Stimulated activated memory B cell treated with anti-CD40 and anti-IgM and Interleukin-4, amounts not matched to agents 10 μg/mL and 1 μg/mL and 100 μg/mL, for 72 hours (primary cell): ENCODE data around the gene THRB.

Experiments used
- ATAC-seq: fragments of 150-1000 bp; cut with Tn5 transposase; 2 replicates; pipeline ENCODE4 v1.10.0; 2021
- H3K27ac Mint-ChIP-seq: one replicate; pipeline ENCODE4 v1.8.0; 2022; ENCODE audit warnings: mild to moderate bottlenecking, mixed read lengths
- H3K27me3 Mint-ChIP-seq: one replicate; pipeline ENCODE4 v1.8.0; 2022; ENCODE audit warnings: mixed read lengths
- H3K36me3 Mint-ChIP-seq: one replicate; pipeline ENCODE4 v1.8.0; 2022; ENCODE audit warnings: mixed read lengths
- H3K4me1 Mint-ChIP-seq: one replicate; pipeline ENCODE4 v1.8.0; 2022; ENCODE audit warnings: mixed read lengths
- H3K4me3 Mint-ChIP-seq: one replicate; pipeline ENCODE4 v1.8.0; 2022; ENCODE audit warnings: mild to moderate bottlenecking, moderate library complexity, mixed read lengths
- H3K9me3 Mint-ChIP-seq: one replicate; pipeline ENCODE4 v1.8.0; 2022; ENCODE audit warnings: mixed read lengths

THRB gene

DNA sequence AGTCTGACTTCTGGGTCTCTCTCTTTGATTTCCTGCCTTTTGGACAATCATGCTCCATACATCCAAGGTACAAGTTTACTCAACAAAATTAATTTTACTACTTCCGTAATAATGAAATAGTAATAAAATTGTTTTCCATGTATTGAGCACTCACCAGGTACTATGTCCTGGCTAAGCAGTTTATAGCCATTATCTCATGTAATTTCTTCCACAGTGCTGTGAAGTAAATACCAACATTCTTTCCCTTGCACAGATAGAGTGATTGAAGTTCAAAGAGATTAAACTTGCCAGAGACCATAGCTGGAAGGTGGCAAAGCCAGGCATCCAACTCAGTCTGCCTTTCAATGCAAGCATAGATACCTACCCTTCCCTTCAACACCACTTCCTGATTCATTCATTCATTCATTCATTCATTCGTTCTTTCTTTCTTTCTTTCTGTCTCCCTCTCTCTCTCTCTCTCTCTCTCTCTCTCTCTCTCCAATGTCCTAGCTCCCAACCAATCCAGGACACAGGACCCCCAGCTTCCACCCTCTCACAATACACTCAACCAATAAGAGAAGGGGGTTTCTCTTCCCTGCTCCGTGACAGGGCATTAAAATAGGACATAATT is 12.4 kb downstream of the THRB start:
- Mint-ChIP-seq H3K36me3 (no peaks in the 10 kb centered on the region), H3K4me1 (no peaks in the 10 kb centered on the region)

DNA sequence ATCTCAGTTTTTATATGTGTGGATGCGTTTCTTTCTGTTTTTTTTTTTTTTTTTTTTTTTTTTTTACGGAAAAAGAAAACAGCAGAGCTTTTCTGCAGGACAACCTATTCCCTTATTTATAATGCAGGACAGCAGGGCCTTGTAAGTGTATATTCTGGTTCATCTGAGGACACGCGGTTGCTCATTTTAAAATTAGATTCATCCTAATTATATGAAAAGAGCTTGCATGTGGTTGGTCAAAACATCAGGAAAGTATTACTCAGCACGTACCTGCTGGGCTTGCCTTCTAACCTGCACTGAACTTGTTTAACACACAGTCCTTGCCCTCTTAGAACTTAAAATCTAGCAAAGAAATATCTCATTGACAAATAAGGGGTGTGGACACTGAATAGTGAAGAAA is 13.5 kb downstream of the THRB start:
- Mint-ChIP-seq H3K4me3 (no peak overlapping the region), H3K27ac (no peak overlapping the region), H3K4me1 (no peaks in the 10 kb centered on the region), H3K27me3 (peaks cover 45% of the 10 kb centered on the region), H3K9me3 (no peaks in the 10 kb centered on the region), H3K36me3 (no peaks in the 10 kb centered on the region)
- no peak for ATAC-seq

More for the DNA sequence above, 12.4 kb downstream of the THRB start:
- no peak for ATAC-seq
- H3K27ac Mint-ChIP-seq: no peak overlapping the region
- H3K4me3 Mint-ChIP-seq: no peak overlapping the region
- H3K9me3 Mint-ChIP-seq: no peaks in the 10 kb centered on the region
- peaks cover 45% of the 10 kb centered on the region for H3K27me3 Mint-ChIP-seq

DNA sequence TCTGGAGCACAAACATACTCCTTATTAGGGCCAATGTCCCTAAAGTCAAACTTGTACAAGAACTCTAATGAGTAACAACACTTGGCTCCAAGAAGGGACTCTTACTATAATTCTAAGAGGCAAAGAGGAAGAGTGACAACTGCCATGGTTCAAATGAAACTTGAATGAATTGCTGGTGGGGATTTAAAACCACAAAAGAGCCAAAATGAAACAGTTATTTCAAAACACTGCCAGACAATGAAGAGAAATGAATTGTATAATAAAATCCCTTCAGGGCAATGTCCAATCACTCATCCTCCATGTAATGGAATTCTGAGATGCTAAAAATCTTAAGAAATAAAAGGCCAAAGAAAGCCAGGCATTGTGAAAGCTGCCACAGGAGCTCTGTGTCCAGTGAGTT is 14.2 kb downstream of the THRB start:
- H3K4me3 Mint-ChIP-seq: no peak overlapping the region

DNA sequence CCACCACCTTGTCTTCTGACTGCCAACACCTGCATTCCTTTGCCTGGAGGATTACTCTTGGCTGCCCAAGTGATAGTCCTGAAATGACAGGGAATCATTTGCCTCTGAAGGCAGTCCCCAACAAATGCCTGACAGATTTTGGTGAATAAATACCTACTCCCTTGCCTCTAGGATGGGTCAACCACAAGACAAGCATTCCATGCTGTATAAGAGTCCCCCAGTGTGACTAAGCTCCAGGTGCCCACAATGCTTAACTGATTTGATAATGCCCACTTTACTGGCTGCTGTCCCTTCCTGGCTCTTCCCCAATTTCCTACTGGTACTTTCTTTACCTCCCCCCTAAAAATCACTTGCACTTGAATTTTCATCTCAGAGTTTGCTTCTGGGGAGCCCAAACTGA is 14.8 kb downstream of the THRB start:
- Mint-ChIP-seq H3K4me3 (no peak overlapping the region), H3K27ac (no peak overlapping the region), H3K4me1 (no peaks in the 10 kb centered on the region), H3K9me3 (no peaks in the 10 kb centered on the region), H3K27me3 (peaks cover 45% of the 10 kb centered on the region), H3K36me3 (no peaks in the 10 kb centered on the region)
- no peak for ATAC-seq

More for the DNA sequence above, 14.2 kb downstream of the THRB start:
- no peaks in the 10 kb centered on the region for H3K9me3 Mint-ChIP-seq
- H3K4me1 Mint-ChIP-seq: no peaks in the 10 kb centered on the region
- peaks cover 45% of the 10 kb centered on the region for H3K27me3 Mint-ChIP-seq
- no peak overlapping the region for H3K27ac Mint-ChIP-seq
- no peak for ATAC-seq
- no peaks in the 10 kb centered on the region for H3K36me3 Mint-ChIP-seq

DNA sequence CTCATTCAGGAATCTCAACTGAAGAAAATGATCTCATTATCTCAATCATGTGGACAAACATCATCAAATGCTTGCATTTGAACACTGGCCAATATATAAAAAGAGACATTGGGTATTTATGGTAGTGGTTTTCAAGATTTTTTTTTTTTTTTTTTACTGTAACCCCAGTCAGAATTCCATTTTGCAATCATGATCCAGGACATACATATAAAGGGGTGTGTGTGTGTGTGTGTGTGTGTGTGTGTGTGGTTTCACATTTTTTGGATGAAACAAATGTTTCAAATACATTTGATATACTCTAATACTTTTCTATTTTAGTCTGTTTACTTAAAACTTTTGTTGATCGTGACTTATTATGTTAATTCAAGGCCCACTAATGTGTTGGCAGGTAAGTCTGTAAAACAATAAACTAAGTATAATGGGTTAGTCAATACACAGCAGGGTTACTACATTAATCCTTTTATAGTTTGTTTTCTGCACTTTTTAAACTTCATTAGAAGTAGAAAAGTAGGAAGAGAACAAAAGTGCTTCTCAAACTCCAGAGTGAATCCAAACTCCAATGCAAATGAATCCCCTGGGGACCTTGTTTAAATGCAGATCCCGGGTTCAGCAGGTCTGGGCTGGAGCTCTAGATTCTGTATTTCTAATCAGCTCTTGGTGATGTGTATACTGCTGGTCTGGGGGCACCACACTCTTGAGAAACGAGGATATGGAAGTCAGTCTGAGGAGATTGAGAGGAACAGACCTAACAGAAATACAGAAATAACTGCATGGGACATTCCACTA is 17.6 kb downstream of the THRB start:
- Mint-ChIP-seq H3K9me3 (no peaks in the 10 kb centered on the region), H3K27ac (no peak overlapping the region), H3K4me1 (no peaks in the 10 kb centered on the region), H3K36me3 (no peaks in the 10 kb centered on the region), H3K4me3 (no peak overlapping the region), H3K27me3 (peaks cover 37% of the 10 kb centered on the region)
- no peak for ATAC-seq

DNA sequence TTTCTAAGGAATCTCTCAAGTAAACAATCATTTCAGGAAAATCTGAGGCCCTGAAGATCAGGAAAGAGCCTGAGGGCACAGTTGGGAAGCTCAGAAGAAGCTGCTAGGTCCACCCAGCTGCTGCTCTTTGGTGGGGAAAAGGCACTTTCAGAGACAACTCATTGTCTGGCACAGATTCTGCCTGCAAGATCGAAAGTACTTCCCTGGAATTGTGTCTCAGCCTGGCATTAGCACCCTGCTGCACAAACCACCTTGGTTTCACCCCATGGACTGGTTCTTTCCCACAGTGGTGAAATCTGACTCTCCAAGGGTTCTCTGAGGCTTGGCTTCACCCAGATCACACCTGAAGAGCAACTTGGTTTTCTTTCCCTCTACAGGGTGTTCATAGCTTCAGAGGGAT is 18.7 kb downstream of the THRB start:
- no peak for ATAC-seq
- peaks cover 27% of the 10 kb centered on the region for H3K27me3 Mint-ChIP-seq
- no peaks in the 10 kb centered on the region for H3K4me1 Mint-ChIP-seq
- no peaks in the 10 kb centered on the region for H3K36me3 Mint-ChIP-seq
- no peak overlapping the region for H3K27ac Mint-ChIP-seq
- H3K4me3 Mint-ChIP-seq: no peak overlapping the region
- H3K9me3 Mint-ChIP-seq: no peaks in the 10 kb centered on the region

DNA sequence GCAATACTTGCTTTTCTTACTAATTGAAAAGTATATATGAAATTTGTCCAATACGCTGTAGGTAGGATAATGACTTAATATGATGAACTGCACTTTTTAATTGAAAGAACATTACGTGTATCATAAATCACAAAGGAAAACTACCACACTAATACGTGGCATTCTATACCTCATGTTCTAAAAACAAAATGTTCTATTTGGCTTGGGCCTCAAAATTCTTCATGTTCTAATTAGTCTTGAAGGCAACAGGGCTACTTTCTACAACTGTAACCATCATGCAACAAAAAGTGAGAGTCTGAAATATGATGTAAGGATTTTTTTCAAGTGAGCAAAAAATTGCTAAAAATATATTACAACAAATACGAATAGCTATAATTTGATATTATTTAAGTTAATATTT is 19.8 kb downstream of the THRB start:
- no peak for ATAC-seq
- Mint-ChIP-seq H3K36me3 (no peaks in the 10 kb centered on the region), H3K9me3 (no peaks in the 10 kb centered on the region), H3K4me3 (no peak overlapping the region), H3K27ac (no peak overlapping the region), H3K4me1 (no peaks in the 10 kb centered on the region), H3K27me3 (peaks cover 17% of the 10 kb centered on the region)

DNA sequence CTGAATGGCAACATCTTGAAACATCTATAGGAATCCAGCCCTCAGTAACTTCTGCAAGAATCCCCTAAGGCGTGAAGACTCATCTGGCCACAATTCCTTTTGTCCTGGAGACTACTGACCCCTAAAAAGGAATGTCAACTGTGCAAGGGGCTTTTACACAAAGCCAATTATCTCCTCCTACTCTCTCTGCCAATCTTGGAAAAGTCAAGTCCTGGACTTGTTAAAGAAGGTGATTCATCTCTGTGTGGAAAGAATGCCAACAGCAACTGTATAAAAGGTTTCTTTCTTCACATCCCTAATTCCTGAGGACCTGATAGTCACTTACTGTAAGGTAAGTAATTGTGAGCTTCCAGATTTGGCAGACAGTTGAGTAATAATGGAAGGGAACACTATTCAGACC is 22.3 kb downstream of the THRB start:
- no peaks in the 10 kb centered on the region for H3K27me3 Mint-ChIP-seq
- no peak overlapping the region for H3K4me3 Mint-ChIP-seq
- no peak overlapping the region for H3K27ac Mint-ChIP-seq
- ATAC-seq: no peak
- H3K9me3 Mint-ChIP-seq: no peaks in the 10 kb centered on the region
- H3K4me1 Mint-ChIP-seq: no peaks in the 10 kb centered on the region
- no peaks in the 10 kb centered on the region for H3K36me3 Mint-ChIP-seq

DNA sequence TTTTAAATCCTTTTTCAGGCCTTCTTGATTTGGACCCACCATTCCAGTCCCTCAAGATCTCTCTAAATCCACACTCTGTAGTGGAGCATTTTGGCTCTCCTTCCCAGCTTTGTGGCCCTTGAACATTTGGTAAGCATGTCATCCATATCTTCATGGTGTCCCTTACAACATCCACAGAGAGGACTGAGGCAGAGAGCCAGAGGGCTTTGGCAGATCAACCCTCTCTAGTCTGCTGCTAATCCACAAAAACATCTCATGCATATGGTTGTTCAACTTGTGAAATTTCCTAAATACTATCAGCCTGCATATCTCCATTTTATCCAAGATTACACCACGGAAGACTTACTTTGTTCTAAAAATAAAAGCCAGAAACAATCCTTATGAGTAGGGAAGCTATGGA is 23.2 kb downstream of the THRB start:
- Mint-ChIP-seq H3K4me3 (no peak overlapping the region), H3K36me3 (no peaks in the 10 kb centered on the region), H3K27ac (no peak overlapping the region), H3K9me3 (no peaks in the 10 kb centered on the region), H3K27me3 (no peaks in the 10 kb centered on the region), H3K4me1 (no peaks in the 10 kb centered on the region)
- ATAC-seq: no peak

DNA sequence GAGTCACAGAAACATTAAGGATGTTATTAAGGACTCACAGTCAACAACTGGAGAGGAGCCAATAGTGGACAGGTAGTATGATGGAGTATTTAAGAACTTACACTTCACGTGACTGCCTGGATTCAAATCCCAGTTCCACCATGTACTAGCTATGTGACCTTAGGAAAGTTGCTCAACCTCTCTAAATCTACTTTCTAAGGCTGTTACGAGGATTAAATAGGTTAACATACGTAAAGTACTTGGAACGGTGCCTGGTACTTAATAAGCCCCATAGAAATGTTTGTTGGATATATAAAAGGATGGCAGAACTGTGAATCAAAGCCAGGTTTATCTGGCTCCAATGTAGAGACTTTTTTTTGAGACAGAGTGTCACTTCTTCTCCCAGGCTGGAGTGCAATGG is 24.4 kb downstream of the THRB start:
- H3K4me1 Mint-ChIP-seq: no peaks in the 10 kb centered on the region
- no peak overlapping the region for H3K27ac Mint-ChIP-seq
- H3K4me3 Mint-ChIP-seq: no peak overlapping the region
- ATAC-seq: no peak
- no peaks in the 10 kb centered on the region for H3K36me3 Mint-ChIP-seq
- H3K9me3 Mint-ChIP-seq: no peaks in the 10 kb centered on the region
- no peaks in the 10 kb centered on the region for H3K27me3 Mint-ChIP-seq

DNA sequence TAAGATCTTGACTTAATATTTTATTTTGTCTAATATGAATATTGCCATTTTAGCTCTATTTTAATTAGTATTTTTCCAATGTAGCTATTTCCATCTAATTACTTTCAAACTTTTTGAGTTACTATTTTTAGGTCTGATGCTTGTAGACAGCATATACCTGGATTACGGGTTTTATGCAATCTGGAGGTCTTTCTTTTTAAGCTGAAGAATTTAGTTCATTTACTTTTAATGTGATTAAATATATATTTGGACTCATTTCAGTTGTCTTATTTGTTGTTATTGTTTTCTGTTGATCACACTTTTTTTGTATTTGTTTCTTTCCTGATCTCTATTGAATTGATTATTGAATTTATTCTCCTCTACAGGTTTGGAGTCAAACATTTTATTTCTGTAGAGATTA is 30.3 kb downstream of the THRB start:
- H3K4me1 Mint-ChIP-seq: no peaks in the 10 kb centered on the region
- no peaks in the 10 kb centered on the region for H3K27me3 Mint-ChIP-seq
- H3K4me3 Mint-ChIP-seq: no peak overlapping the region
- no peak for ATAC-seq
- no peak overlapping the region for H3K27ac Mint-ChIP-seq
- peaks cover 4% of the 10 kb centered on the region for H3K9me3 Mint-ChIP-seq
- no peaks in the 10 kb centered on the region for H3K36me3 Mint-ChIP-seq

DNA sequence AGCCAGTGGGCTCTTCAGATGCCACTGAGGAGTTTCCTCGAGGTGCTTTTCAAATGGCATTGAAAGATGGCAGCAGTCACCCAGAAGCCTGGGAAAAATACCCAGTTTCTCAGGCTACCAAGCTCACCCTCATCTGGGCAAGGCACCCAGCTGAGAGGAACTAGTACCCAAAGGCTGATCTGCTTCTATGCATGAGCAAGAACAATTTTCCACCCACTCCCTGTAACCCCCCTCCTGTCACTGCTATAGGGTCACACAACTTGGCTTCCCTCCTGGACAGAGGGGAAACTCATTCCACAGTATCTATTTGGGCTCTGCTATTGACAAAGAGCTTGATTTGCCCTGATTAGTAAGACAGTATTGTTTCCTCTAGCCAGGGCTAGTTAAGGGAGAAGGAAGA is 31.9 kb downstream of the THRB start:
- no peak for ATAC-seq
- Mint-ChIP-seq H3K27ac (no peak overlapping the region), H3K4me1 (no peaks in the 10 kb centered on the region), H3K4me3 (no peak overlapping the region), H3K27me3 (no peaks in the 10 kb centered on the region), H3K36me3 (no peaks in the 10 kb centered on the region), H3K9me3 (peaks cover 4% of the 10 kb centered on the region)

DNA sequence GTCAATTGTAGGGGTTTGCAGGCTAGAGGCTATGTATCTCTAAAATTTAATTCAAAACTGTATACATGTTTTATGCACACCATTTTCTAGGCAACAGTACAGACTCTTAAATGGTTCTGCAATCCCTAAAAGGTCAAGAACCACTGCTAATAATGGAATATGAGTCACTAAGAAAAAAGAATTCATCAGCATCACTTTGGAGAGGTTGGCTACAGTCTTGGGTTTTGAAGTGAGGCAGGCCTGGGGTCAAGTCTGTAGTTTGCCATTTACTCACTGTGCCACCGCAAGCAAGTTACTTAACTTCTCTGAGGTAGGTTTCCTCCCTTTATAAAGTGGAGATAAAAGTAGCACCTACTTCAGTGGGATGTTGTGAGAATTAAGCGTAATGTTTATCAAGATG is 33.7 kb downstream of the THRB start:
- Mint-ChIP-seq H3K27ac (no peak overlapping the region), H3K9me3 (peaks cover 4% of the 10 kb centered on the region), H3K36me3 (no peaks in the 10 kb centered on the region), H3K27me3 (no peaks in the 10 kb centered on the region), H3K4me1 (no peaks in the 10 kb centered on the region), H3K4me3 (no peak overlapping the region)
- ATAC-seq: no peak

DNA sequence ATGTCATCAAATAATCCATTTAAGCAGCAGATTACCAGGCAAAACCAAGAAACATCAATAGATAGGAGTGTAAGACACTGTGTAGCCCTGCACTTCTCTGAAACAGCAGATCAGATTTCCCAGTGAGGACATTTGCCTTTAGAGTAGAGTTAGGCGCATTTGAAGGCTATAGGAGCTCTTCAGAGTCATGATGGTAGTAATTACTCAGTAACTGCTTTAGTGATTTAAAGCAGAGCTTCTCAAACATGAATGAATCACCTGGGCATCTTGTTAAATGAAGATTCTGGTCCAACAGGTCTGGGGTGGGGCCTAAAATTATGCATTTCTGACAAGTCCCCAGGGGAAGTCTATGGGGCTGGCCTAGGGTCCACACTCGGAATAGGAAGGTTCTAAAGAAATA is 36.9 kb downstream of the THRB start:
- Mint-ChIP-seq H3K27ac (no peak overlapping the region), H3K27me3 (peaks cover 13% of the 10 kb centered on the region), H3K4me1 (no peaks in the 10 kb centered on the region), H3K9me3 (no peaks in the 10 kb centered on the region), H3K4me3 (no peak overlapping the region), H3K36me3 (no peaks in the 10 kb centered on the region)
- no peak for ATAC-seq

DNA sequence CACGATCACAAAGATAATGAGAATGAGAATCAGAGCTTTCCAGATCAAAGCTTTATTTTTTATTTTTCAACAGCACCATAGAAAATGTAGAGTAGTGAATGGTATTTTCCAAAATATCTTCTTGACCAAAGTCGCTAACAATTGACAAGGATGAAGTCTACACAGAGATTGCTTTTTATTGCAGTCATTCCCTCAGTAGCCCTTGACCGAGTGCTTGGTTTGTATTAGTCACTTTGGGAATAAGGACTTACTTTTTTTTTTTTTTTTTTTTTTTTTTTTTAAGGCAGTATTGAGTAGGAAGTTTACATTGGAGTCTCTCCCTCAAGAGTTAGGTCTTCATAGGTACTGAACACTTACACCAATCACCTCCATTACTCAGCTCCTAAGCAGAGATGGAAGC is 39.8 kb downstream of the THRB start:
- no peaks in the 10 kb centered on the region for H3K4me1 Mint-ChIP-seq
- H3K9me3 Mint-ChIP-seq: no peaks in the 10 kb centered on the region
- no peak overlapping the region for H3K27ac Mint-ChIP-seq
- ATAC-seq: no peak
- peaks cover 13% of the 10 kb centered on the region for H3K27me3 Mint-ChIP-seq
- no peaks in the 10 kb centered on the region for H3K36me3 Mint-ChIP-seq
- H3K4me3 Mint-ChIP-seq: no peak overlapping the region

DNA sequence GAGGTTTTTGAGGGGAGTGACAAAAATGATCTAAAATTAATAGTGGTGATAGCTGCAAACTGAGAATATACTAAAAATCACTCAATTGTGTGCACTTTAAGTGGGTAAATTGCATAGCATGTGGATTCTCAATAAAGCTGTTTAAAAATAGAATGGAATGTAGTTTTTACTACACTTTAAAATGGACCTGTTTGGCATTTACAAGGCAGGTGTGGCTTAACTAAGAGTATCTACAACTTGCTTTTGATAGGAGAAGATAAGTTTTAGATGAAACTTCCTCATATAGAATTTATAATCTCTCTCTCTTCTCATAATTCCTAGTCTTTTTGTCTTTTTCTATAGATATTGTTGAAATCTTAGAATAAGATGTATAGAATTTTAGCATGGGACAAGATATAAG is 40.3 kb downstream of the THRB start:
- Mint-ChIP-seq H3K4me3 (no peak overlapping the region), H3K27me3 (peaks cover 13% of the 10 kb centered on the region), H3K27ac (no peak overlapping the region), H3K9me3 (no peaks in the 10 kb centered on the region), H3K36me3 (no peaks in the 10 kb centered on the region), H3K4me1 (no peaks in the 10 kb centered on the region)
- no peak for ATAC-seq
